ENCODE measurements around the gene PDE4B.

The PDE4B gene

GRCh38 chr1:66208632-66209031 is 415.9 kb downstream of the PDE4B start:
- no peak for DNase-seq

DNA sequence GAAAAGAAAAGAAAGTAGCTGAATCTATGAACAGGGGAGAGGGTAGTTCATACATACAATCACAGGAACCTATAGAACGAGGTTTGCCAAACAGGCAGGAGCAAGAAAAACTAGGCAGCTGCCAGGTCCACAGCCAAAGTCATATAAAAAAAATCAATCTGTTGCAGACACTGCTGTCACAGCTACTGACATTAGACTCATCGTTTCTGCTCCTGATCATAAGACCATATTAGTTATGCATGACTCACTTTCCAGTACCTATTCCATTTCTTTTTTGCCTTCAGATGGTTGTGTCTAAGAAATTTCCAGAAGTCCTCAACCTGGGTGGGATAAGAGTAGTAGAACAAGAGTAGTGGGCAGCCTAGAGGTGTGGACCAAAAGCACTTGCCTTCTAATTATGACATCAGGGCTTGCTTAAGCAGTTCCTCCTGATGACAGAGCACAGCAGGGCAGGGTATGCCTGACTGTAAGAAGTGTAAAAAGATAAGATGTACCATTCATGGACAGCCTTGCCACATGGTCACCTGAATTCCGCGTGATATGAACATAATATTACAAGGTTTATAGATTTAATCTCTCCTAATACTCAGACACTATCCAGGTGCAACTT is 418.0 kb downstream of the PDE4B start:
- DNase-seq, result no peak

DNA sequence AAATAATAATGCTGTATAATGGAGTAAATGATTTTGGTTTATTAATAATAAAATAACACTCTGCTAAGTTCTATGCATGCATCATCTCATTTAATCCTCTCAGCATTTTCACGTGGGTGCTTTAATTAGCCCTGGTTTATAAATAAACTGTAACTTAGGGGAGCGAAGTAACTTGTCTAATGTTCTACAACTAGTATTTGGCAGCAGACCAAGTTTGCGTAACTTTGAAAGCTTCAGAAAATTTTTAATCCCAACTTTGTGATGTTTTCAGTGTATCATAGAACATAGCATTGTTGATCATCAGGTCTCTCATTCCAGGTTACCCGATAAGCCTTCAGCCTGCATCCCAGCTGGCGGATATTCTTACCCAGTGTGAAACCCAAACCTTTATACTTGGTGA is 418.8 kb downstream of the PDE4B start:
- no peak for DNase-seq

DNA sequence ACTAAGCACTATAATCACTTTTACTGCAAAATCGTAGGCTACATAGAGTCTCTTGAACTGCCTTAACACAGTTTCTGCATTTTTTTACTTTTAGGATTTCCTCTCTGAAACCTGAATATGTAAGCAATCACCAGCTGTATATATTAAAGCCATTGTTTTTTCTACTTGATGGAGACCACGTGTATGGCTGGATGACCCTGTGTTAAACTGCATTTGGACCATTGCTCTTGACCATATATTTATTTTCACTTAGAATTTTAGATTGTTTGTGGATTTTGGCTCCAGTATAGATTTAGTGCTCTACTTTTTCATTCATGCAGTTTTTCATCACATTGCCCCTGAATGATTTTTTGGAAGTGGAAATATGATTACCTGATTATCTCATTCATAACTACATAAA is 420.8 kb downstream of the PDE4B start:
- no peak for DNase-seq

GRCh38 chr1:66214901-66215300 is 422.2 kb downstream of the PDE4B start:
- peak; percentile 40 for DNase-seq

- peak; percentile 60 for DNase-seq
These were observed 424.3 kb downstream of the PDE4B start for GRCh38 chr1:66217021-66217420.

DNA sequence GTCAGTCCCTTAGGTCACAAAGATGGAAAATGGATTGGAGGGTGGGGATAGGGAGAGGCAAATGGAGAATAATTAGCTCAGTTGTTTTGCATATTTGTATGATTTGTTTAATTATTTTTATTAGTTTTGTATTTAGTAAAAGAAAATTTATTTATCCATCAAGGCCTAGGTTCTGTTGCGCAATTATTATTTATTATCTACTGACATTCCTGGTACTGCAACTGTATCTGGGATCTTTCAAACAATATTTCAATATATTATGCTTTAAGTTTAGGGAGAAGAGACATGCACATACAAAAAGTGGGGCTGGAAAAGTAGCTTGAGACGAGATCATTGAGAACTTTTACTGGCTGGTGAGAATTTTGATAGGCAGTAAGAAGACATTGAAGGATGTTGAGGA is 424.9 kb downstream of the PDE4B start:
- DNase-seq, result no peak

- no peak for DNase-seq
These were observed 427.8 kb downstream of the PDE4B start for GRCh38 chr1:66220477-66220876.

DNA sequence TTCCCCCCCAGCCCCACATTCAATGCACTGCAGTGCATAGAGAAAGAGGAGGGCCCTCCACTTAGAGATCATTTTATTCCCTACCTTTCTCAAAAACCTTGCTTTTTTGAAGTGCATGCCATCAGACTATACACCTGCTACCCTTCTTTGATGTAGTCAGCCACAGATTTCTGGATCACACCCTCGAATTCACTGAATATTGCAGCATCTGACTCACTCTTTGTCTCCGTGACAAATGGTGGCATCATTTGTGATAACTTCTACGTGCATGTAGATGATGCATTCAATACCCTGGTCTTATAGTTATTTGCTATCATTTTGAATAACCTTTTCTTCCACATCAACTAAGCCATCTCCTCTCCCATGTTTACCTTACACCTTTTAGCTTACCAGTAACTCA is 431.0 kb downstream of the PDE4B start:
- DNase-seq, result no peak

DNA sequence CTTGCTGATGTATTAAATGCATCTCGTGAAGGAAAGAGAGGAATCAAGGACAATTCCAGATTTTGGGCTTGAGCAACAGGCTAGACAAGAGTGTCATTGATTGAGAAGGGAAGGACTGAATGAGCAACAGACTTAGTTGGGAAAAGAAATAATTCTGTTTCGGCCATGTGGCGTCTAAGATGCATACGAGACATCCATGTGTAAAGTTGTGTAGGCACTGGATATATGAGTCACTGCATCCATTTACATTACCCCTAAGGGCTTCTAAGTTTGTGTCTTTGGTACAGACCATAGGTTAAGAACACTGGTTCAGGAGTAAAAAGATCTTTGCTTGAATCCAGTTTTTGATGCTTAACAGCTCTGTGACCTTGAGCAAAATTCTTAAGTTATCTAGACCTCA is 434.3 kb downstream of the PDE4B start:
- no peak for DNase-seq

- DNase-seq, result no peak
These were observed 435.3 kb downstream of the PDE4B start for GRCh38 chr1:66227966-66228365.

GRCh38 chr1:66231217-66231616 is 438.5 kb downstream of the PDE4B start:
- no peak for DNase-seq

DNA sequence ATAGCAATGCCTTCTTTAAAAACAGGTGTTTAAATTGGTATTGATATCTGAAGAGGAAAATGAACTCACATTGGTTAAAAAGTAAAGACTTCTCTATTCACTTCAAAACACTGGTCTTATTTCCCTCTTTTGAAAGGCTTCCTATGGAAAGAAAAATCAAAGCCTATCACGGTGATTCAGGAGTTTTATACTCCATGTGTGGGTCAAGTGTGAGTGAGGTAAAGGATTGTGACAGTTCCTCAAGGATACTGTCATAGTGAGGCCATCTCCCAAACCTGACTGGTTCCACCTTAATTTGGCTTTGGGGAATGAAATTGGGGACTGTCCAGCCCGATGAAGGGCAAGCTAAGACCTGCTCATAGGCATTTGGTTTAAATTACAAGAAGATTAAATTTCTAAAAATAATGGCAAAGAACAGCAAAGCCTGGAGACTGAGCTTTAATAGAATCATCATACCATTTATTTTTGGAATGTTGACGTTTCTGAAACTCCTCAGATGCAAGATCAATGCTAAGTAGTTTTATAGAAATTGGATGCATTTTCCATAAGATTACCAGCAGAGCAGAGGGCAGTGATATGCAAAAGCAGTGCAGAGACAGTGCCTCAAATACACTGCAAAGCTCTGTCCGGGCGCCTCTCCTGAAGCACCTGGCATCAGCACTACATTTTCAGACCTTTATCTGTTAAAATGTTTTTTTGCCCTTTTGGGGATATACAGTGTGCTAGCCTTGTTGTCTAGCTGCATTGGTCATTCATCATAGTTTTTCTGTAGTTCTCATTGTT is 439.2 kb downstream of the PDE4B start:
- no peak for DNase-seq

DNA sequence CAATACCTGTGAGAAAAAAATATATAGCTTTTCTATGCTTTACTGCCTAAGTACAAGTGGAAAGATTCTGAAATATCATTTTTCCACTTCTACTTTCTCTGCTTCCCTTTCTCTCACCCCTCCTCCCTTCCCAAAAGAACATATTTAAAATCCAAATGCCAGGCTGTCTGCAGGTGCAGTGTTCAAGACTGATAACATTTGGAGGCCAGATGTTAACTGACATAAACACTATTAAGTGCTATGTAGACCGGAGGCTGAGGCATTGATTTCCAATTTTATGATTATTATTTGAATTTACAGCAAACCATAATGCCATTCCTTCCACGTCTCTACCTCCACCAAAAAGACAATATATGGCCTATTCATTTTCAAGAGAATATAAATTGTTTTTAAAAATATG is 444.3 kb downstream of the PDE4B start:
- DNase-seq, result no peak

DNA sequence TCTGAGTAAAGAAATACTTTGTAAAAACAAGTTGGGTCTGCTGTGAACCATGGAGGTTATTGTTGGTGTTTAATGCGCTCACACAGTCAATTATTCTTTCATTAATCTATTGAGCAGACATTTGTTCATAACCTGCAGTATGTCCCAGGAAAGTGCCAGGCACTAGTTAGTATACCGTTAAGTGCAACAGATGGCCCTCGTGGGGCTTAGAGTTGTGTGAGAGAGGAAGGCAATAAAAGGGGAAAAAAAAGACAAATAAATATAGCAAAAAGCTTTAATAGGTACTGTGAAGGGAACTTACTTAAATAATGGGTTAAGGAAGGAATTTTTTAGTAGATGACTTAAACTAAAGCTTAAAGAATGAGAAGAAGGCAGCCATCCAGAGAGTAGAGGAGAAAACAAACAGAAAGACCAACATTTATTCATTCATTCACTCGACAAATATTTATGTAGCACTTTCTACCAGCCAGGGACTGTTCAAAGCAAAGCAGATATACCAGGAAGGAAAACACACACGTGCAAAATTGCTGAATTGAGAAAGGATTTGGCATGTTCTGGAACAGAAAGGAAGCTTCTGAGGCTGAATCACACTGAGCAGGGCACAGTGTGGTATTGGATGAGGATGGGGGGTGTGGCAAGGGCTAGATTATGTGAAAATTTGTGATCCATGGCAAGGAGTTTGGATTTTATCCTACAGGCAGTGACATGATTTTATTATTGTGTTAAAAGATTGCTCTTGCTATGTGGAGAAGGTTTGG is 445.2 kb downstream of the PDE4B start:
- DNase-seq, result peak; percentile 13

- no peak for DNase-seq
These were observed 447.1 kb downstream of the PDE4B start for GRCh38 chr1:66239834-66240233.

DNA sequence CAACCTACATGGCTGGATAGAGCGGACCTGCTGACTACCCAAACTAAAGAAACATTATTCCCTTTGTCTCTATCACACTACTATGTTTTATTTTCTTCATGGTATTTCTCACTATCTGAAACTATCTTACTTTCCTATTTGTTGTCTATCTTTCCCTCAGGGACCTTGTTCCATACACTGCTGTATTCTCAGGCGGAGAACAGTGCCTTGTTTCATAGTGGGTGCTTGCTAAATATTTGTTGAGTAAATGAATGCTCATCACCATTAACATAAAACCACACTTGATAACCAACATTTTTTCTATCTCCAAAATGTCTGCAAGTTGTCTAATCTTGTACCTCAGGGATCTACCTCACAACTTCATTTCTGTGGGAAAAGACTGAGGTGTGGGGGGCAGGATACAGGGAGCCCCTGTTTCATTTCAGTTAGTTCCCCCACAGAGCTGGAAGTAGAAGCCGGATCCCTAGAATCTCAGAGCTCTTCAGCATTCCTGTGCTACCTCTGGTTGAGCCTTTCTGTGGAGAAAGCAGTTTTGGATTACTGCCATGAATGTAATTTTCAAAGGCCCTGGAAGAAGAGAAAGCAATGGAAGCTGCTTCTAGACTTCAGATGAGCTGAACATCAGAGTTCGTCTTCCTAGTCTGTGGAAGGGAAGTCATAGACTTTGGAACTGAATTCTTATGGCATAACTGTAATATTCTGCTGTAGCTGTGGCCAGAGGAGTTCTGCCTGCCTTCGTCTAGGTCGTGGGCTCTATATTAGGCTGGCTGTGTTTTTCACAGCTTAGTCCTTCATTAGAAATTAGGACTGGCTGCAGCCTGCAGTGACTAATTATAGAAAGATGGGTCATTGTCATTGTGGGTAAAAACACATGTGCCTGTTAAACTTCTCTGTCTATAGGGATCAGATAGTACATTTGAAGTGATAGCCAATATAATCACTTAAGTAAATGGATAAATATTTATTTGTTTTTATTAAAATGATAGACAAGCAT is 448.1 kb downstream of the PDE4B start:
- no peak for DNase-seq

GRCh38 chr1:66242646-66243547 is 450.2 kb downstream of the PDE4B start:
- DNase-seq, result peak; percentile 88

- DNase-seq, result no peak
These were observed 450.9 kb downstream of the PDE4B start for GRCh38 chr1:66243548-66244130.

- no peak for DNase-seq
These were observed 451.7 kb downstream of the PDE4B start for GRCh38 chr1:66244429-66244828.

DNA sequence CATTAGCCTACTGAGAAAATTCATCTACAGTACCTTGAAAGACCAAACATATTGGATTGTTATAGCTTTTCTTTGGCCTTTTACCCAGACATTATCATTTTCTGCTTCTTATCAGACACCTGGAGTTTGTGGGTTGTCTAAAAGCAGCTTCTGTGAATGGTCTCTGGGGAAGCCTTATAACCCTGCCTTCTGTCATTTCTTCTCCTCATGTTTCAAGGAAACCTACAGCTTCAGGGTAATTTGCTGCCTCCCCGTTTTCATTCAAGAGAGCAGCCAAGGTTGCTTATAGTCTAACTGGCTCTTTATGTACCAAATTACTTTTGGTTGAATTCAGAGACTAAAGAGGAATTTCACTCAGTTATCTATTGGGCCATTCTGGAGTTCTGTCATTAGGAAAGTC is 453.0 kb downstream of the PDE4B start:
- no peak for DNase-seq
